HCT116 (cell line): ENCODE measurements around the gene IQCH.

ENCODE experiments used
- CEBPB ChIP-seq: IDR thresholded peaks from 2 replicates; pipeline ENCODE4 v1.6.1; 2012; ENCODE audit warnings: low read depth
- EGR1 ChIP-seq: IDR thresholded peaks from 2 replicates; pipeline ENCODE4 v1.6.1; 2012; ENCODE audit warnings: low read depth
- EZH2 ChIP-seq: fragments of 200-600 bp; sonication (generic); IDR thresholded peaks from 2 replicates; pipeline ENCODE4 v1.6.1; 2017; ENCODE audit warnings: antibody characterized with exemption, mixed run types
- EZH2phosphoT487 ChIP-seq: fragments of 200-600 bp; IDR thresholded peaks from 2 replicates; pipeline ENCODE4 v1.6.1; 2018; ENCODE audit warnings: antibody characterized with exemption, borderline replicate concordance
- POLR2A ChIP-seq: IDR thresholded peaks from 2 replicates; pipeline ENCODE4 v1.7.0; 2011; ENCODE audit warnings: borderline replicate concordance; ENCODE audit not compliant: insufficient read depth, insufficient read length; ENCODE audit errors: extremely low read depth
- POLR2AphosphoS5 ChIP-seq: IDR thresholded peaks from 2 replicates; pipeline ENCODE4 v1.6.1; 2011; ENCODE audit warnings: mild to moderate bottlenecking, low read depth, low read length, moderate library complexity
- RAD21 ChIP-seq: IDR thresholded peaks from 2 replicates; pipeline ENCODE4 v1.6.1; 2012; ENCODE audit warnings: low read depth, mild to moderate bottlenecking
- SP1 ChIP-seq: IDR thresholded peaks from 2 replicates; pipeline ENCODE4 v1.6.1; 2012; ENCODE audit warnings: low read depth
- ZFX ChIP-seq: fragments of 450-650 bp; IDR thresholded peaks from 2 replicates; pipeline ENCODE4 v1.6.1; 2017
- TF ChIP-seq, protein P1 (sequence below), 3 experiments: fragments of 200-600 bp in 1 of 3; sonication (generic) in 1 of 3; IDR thresholded peaks in 2 of 3; conservative IDR thresholded peaks in 1 of 3; 2 replicates each; pipeline ENCODE4 v1.5.1; 2012 to 2017; ENCODE audit warnings: low read depth in 2 of 3, low read length in 2 of 3, antibody characterized with exemption in 1 of 3, borderline replicate concordance in 1 of 3, control low read depth in 1 of 3, mild to moderate bottlenecking in 1 of 3, mixed read lengths in 1 of 3, mixed run types in 1 of 3, moderate library complexity in 1 of 3; ENCODE audit not compliant: insufficient read depth in 1 of 3
- TF ChIP-seq, protein P2 (sequence below): IDR thresholded peaks from 2 replicates; pipeline ENCODE4 v1.6.1; 2012; ENCODE audit warnings: low read depth
- TF ChIP-seq, protein P3 (sequence below): IDR thresholded peaks from 2 replicates; pipeline ENCODE4 v1.6.1; 2012
- TF ChIP-seq, protein P4 (sequence below): IDR thresholded peaks from 2 replicates; pipeline ENCODE4 v1.6.1; 2011; ENCODE audit warnings: mild to moderate bottlenecking, low read length, moderate library complexity; ENCODE audit not compliant: insufficient replicate concordance; ENCODE audit errors: extremely low read depth
- TF ChIP-seq, protein P5 (sequence below): IDR thresholded peaks from 2 replicates; pipeline ENCODE4 v1.6.1; 2012

DNA sequence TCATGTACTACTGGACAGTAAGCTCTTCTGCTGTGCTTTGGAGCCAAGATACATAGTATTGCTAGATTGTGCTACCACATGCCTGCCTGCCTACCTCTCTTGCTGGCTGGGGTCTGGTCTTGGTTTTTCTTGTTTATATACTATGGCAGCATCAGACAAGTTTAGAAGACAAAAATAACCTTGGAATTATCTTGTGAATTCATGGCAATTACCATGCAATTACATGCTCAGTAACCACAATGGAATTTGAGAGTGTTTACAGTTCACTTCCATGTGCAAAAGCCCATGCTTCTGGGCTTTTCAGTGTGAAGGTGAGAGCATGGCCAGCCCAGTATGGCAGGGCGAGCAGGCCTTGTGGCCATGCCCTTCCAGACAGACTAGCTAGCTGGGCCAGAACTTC, 218.4 kb downstream of the IQCH start:
- no peak for TF ChIP-seq ZFX
- TF ChIP-seq, protein P1, sequence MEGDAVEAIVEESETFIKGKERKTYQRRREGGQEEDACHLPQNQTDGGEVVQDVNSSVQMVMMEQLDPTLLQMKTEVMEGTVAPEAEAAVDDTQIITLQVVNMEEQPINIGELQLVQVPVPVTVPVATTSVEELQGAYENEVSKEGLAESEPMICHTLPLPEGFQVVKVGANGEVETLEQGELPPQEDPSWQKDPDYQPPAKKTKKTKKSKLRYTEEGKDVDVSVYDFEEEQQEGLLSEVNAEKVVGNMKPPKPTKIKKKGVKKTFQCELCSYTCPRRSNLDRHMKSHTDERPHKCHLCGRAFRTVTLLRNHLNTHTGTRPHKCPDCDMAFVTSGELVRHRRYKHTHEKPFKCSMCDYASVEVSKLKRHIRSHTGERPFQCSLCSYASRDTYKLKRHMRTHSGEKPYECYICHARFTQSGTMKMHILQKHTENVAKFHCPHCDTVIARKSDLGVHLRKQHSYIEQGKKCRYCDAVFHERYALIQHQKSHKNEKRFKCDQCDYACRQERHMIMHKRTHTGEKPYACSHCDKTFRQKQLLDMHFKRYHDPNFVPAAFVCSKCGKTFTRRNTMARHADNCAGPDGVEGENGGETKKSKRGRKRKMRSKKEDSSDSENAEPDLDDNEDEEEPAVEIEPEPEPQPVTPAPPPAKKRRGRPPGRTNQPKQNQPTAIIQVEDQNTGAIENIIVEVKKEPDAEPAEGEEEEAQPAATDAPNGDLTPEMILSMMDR (IDR thresholded peaks at IDR 0.05 in 2 of 3, conservative IDR thresholded peaks at IDR 0.05 in 1 of 3; ENCODE audit: borderline replicate concordance in 1 of 3, insufficient read depth in 1 of 3, low read depth in 2 of 3, low read length in 2 of 3) = no peak
- TF ChIP-seq RAD21 = no peak
- TF ChIP-seq SP1 = no peak
- no peak for TF ChIP-seq POLR2A
- TF ChIP-seq POLR2AphosphoS5 = no peak
- TF ChIP-seq CEBPB = no peak
- TF ChIP-seq EZH2 = no peak
- TF ChIP-seq EZH2phosphoT487 = no peak
- TF ChIP-seq, protein P2, sequence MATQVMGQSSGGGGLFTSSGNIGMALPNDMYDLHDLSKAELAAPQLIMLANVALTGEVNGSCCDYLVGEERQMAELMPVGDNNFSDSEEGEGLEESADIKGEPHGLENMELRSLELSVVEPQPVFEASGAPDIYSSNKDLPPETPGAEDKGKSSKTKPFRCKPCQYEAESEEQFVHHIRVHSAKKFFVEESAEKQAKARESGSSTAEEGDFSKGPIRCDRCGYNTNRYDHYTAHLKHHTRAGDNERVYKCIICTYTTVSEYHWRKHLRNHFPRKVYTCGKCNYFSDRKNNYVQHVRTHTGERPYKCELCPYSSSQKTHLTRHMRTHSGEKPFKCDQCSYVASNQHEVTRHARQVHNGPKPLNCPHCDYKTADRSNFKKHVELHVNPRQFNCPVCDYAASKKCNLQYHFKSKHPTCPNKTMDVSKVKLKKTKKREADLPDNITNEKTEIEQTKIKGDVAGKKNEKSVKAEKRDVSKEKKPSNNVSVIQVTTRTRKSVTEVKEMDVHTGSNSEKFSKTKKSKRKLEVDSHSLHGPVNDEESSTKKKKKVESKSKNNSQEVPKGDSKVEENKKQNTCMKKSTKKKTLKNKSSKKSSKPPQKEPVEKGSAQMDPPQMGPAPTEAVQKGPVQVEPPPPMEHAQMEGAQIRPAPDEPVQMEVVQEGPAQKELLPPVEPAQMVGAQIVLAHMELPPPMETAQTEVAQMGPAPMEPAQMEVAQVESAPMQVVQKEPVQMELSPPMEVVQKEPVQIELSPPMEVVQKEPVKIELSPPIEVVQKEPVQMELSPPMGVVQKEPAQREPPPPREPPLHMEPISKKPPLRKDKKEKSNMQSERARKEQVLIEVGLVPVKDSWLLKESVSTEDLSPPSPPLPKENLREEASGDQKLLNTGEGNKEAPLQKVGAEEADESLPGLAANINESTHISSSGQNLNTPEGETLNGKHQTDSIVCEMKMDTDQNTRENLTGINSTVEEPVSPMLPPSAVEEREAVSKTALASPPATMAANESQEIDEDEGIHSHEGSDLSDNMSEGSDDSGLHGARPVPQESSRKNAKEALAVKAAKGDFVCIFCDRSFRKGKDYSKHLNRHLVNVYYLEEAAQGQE = no peak
- TF ChIP-seq, protein P3, sequence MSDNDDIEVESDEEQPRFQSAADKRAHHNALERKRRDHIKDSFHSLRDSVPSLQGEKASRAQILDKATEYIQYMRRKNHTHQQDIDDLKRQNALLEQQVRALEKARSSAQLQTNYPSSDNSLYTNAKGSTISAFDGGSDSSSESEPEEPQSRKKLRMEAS = no peak
- TF ChIP-seq EGR1 = no peak
- TF ChIP-seq, protein P4, sequence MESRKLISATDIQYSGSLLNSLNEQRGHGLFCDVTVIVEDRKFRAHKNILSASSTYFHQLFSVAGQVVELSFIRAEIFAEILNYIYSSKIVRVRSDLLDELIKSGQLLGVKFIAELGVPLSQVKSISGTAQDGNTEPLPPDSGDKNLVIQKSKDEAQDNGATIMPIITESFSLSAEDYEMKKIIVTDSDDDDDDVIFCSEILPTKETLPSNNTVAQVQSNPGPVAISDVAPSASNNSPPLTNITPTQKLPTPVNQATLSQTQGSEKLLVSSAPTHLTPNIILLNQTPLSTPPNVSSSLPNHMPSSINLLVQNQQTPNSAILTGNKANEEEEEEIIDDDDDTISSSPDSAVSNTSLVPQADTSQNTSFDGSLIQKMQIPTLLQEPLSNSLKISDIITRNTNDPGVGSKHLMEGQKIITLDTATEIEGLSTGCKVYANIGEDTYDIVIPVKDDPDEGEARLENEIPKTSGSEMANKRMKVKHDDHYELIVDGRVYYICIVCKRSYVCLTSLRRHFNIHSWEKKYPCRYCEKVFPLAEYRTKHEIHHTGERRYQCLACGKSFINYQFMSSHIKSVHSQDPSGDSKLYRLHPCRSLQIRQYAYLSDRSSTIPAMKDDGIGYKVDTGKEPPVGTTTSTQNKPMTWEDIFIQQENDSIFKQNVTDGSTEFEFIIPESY = no peak
- TF ChIP-seq, protein P5, sequence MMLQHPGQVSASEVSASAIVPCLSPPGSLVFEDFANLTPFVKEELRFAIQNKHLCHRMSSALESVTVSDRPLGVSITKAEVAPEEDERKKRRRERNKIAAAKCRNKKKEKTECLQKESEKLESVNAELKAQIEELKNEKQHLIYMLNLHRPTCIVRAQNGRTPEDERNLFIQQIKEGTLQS = no peak
